HepG2 (cell line): ENCODE results near the gene LIN28A. TPM values are rescaled to one million over a fixed set of nuclear protein-coding genes. Genes with fewer than 3 reads are reported as not detected.

Experiments
- ATAC-seq: fragments of 200-7000 bp; cut with Tn5 transposase; 3 replicates; pipeline ENCODE4 v1.9.1; 2020; ENCODE audit warnings: mild to moderate bottlenecking, moderate library complexity
- BruUV-seq: library from RNA; stranded (reverse); fragments of 400-500 nt; replicated peaks from 2 replicates; lab custom pipeline; 2021; lab: Mats Ljungman, UMichigan
- CTCF ChIA-PET: fragments of 300-600 bp; formaldehyde crosslinking; extraction: SDS; loops from one replicate; lab custom pipeline; 2021; ENCODE audit warnings: low total read pairs, inconsistent platforms, low intra/inter-chr PET ratio; lab: Yijun Ruan, JAX
- POLR2A ChIA-PET: fragments of 350-600 bp; sonication (Branson Sonifier 250); formaldehyde crosslinking; loops from one replicate; lab custom pipeline; 2020; ENCODE audit warnings: antibody characterized with exemption, inconsistent platforms; lab: Yijun Ruan, JAX
- DNase-seq: peaks from one replicate; pipeline ENCODE4 v3.0.0-alpha.2; 2015; ENCODE audit warnings: low spot score
- FAIRE-seq: peaks from 3 replicates; lab custom pipeline; 2011; peaks lifted over from hg19 to GRCh38; lab: Jason Lieb, UNC
- H2AFZ ChIP-seq: one replicate; pipeline ENCODE4 v1.6.1; 2011; ENCODE audit warnings: low read length, inconsistent platforms
- H3K27ac ChIP-seq: fragments of 300-600 bp; 3 replicates; pipeline ENCODE4 v1.8.0; 2011; ENCODE audit warnings: mixed run types, mild to moderate bottlenecking, mixed read lengths, low read length, inconsistent platforms; ENCODE audit not compliant: insufficient read depth; ENCODE audit errors: extremely low read length
- H3K27me3 ChIP-seq, 2 experiments: fragments of 200-600 bp in 1 of 2; 2 replicates in 1 of 2; 3 replicates in 1 of 2; pipeline versions ENCODE4 v1.6.0 to v1.8.0; 2011; ENCODE audit warnings: low read length in 2 of 2, mild to moderate bottlenecking in 2 of 2, moderate library complexity in 2 of 2, inconsistent platforms in 1 of 2; ENCODE audit not compliant: insufficient read depth in 2 of 2, control insufficient read depth in 1 of 2
- H3K36me3 ChIP-seq, 2 experiments: fragments of 200-600 bp in 1 of 2; replicated peaks in 1 of 2; 2 replicates in 1 of 2; 3 replicates in 1 of 2; pipeline versions ENCODE4 v1.5.1 to v1.8.0; 2011; ENCODE audit warnings: low read length in 2 of 2, inconsistent platforms in 1 of 2; ENCODE audit not compliant: insufficient read depth in 2 of 2, control insufficient read depth in 1 of 2
- H3K4me1 ChIP-seq: 2 replicates; pipeline ENCODE4 v1.5.1; 2012; ENCODE audit warnings: low read length, inconsistent platforms; ENCODE audit not compliant: insufficient read depth
- H3K4me2 ChIP-seq: 2 replicates; pipeline ENCODE4 v1.6.0; 2011; ENCODE audit warnings: low read depth, low read length, inconsistent platforms
- H3K4me3 ChIP-seq, 3 experiments: fragments of 200-600 bp in 1 of 3; sonication (generic), shearing (Covaris generic) in 1 of 3; replicated peaks in 1 of 3; 2 replicates each; pipeline ENCODE4 v1.5.1; 2011 to 2016; ENCODE audit warnings: low read length in 3 of 3, inconsistent platforms in 2 of 3, low read depth in 2 of 3, mild to moderate bottlenecking in 2 of 3, control low read depth in 1 of 3, mixed read lengths in 1 of 3; ENCODE audit not compliant: insufficient read depth in 1 of 3
- H3K79me2 ChIP-seq: one replicate; pipeline ENCODE4 v1.6.1; 2011; ENCODE audit warnings: low read length, inconsistent platforms; ENCODE audit not compliant: insufficient read depth
- H3K9ac ChIP-seq: 2 replicates; pipeline ENCODE4 v1.6.0; 2011; ENCODE audit warnings: mild to moderate bottlenecking, low read depth, low read length, inconsistent platforms; ENCODE audit not compliant: insufficient read depth
- H3K9me3 ChIP-seq: 2 replicates; pipeline ENCODE4 v1.5.1; 2012; ENCODE audit warnings: mild to moderate bottlenecking, low read length
- H4K20me1 ChIP-seq: 2 replicates; pipeline ENCODE4 v1.6.0; 2011; ENCODE audit warnings: inconsistent platforms, mild to moderate bottlenecking, low read length, moderate library complexity; ENCODE audit not compliant: insufficient read depth
- ATM ChIP-seq: fragments of 450-650 bp; IDR thresholded peaks from 2 replicates; pipeline ENCODE4 v1.7.1; 2017; ENCODE audit warnings: mild to moderate bottlenecking, borderline replicate concordance
- EHMT2 ChIP-seq: fragments of 200-600 bp; sonication (generic); IDR thresholded peaks from 2 replicates; pipeline ENCODE4 v1.7.0; 2017; ENCODE audit warnings: antibody characterized with exemption, low read depth, low read length, borderline replicate concordance
- LBX2 ChIP-seq: sonication (generic); formaldehyde crosslinking; IDR thresholded peaks from 2 replicates; pipeline ENCODE4 v1.5.0; 2020; ENCODE audit warnings: missing genetic modification reagents, mild to moderate bottlenecking, borderline replicate concordance
- MIXL1 ChIP-seq: IDR thresholded peaks from 2 replicates; pipeline ENCODE4 v1.6.1; 2016
- POLR2AphosphoS5 ChIP-seq: IDR thresholded peaks from 2 replicates; pipeline ENCODE4 v1.6.1; 2012; ENCODE audit warnings: low read depth, low read length
- RBM22 ChIP-seq: fragments of 200-400 bp; formaldehyde crosslinking; optimal IDR thresholded peaks from 2 replicates; pipeline ENCODE3; 2017; ENCODE audit warnings: mild to moderate bottlenecking, low read length, moderate library complexity
- REXO4 ChIP-seq: sonication (generic); formaldehyde crosslinking; IDR thresholded peaks from 2 replicates; pipeline ENCODE4 v1.8.0; 2022; ENCODE audit warnings: missing genetic modification reagents, mild to moderate bottlenecking, borderline replicate concordance
- SALL2 ChIP-seq: sonication (generic); formaldehyde crosslinking; IDR thresholded peaks from 2 replicates; pipeline ENCODE4 v1.8.1; 2023; ENCODE audit warnings: mild to moderate bottlenecking, missing genetic modification reagents, inconsistent platforms
- TCF7 ChIP-seq: sonication (generic); IDR thresholded peaks from 2 replicates; pipeline ENCODE4 v1.6.1; 2016; ENCODE audit warnings: antibody characterized with exemption, low read depth
- TRIM24 ChIP-seq: sonication (generic); formaldehyde crosslinking; IDR thresholded peaks from 2 replicates; pipeline ENCODE4 v1.8.0; 2022; ENCODE audit warnings: mild to moderate bottlenecking, missing genetic modification reagents
- U2AF2 ChIP-seq: fragments of 200-400 bp; formaldehyde crosslinking; IDR thresholded peaks from 2 replicates; pipeline ENCODE4 v1.6.1; 2017; ENCODE audit warnings: low read depth, mild to moderate bottlenecking, low read length
- ZKSCAN8 ChIP-seq: IDR thresholded peaks from 2 replicates; pipeline ENCODE4 v1.6.1; 2016; ENCODE audit warnings: borderline replicate concordance, missing genetic modification reagents, missing compliant biosample characterization
- ZNF512B ChIP-seq: sonication (generic); formaldehyde crosslinking; IDR thresholded peaks from 2 replicates; pipeline ENCODE4 v1.5.1; 2020; ENCODE audit warnings: missing genetic modification reagents, mild to moderate bottlenecking, borderline replicate concordance
- ZNF709 ChIP-seq: sonication (generic); formaldehyde crosslinking; IDR thresholded peaks from 2 replicates; pipeline ENCODE4 v1.5.0; 2020; ENCODE audit warnings: mild to moderate bottlenecking, missing genetic modification reagents
- WGBS: methylation state at CpG from one replicate; pipeline ENCODE4 v1.1.6; 2017; ENCODE audit warnings: low lambda C conversion rate; 5-methylcytosine and 5-hydroxymethylcytosine counted together
- in situ Hi-C: cut with HindIII; loops from 2 replicates; pipeline ENCODE4 v1.10.0; 2017; ENCODE audit warnings: low pct_unique_long_range_greater_than_20kb; ENCODE audit not compliant: extremely low pct_ligation_motif_present
- intact Hi-C: fragments of 100-400 bp; cut with micrococcal nuclease; formaldehyde crosslinking; loops from one replicate; pipeline ENCODE4 v1.10.0; 2022; ENCODE audit not compliant: unreplicated experiment
- polyA plus RNA-seq, 8 experiments: library from polyadenylated mRNA; depleted of rRNA in 3 of 8; stranded (reverse) in 7 of 8; unstranded in 1 of 8; fragments of >200 nt; fragmentation: Illumina TruSeq in 4 of 8; extraction: Trizol in 4 of 8; gene quantifications; 2 replicates each; pipeline versions ENCODE4 v1.2.1 to v1.2.3, GENCODE V29; 2011 to 2016; ENCODE audit warnings: low read depth in 4 of 8, missing spikeins in 1 of 8, mixed read lengths in 1 of 8; ENCODE audit not compliant: insufficient read depth in 1 of 8
- total RNA-seq, 5 experiments: library from RNA; depleted of rRNA; stranded (reverse); fragments of >200 nt; fragmentation: Illumina TruSeq; extraction: Trizol; gene quantifications; 2 replicates each; pipeline ENCODE4 v1.2.3, GENCODE V29; 2016; ENCODE audit warnings: low read depth in 1 of 5
- TF ChIP-seq, protein P1 (sequence below): sonication (generic); formaldehyde crosslinking; conservative IDR thresholded peaks from 2 replicates; pipeline ENCODE4 v1.4.0; 2020; ENCODE audit warnings: missing genetic modification reagents
- TF ChIP-seq, protein P2 (sequence below): sonication (generic); formaldehyde crosslinking; conservative IDR thresholded peaks from 2 replicates; pipeline ENCODE4 v1.8.0; 2022; ENCODE audit warnings: mild to moderate bottlenecking, moderate library complexity, missing genetic modification reagents
- TF ChIP-seq, protein P3 (sequence below): sonication (generic); formaldehyde crosslinking; conservative IDR thresholded peaks from 2 replicates; pipeline ENCODE4 v1.5.0; 2020; ENCODE audit warnings: missing genetic modification reagents

LIN28A gene
- total and polyA plus RNA-seq, 2 of the 13 experiments (the other 11 are each of a cell fraction or from before 2014, with no cell fraction given) = not detected

GRCh38 chr1:26438041-26438440 lies 27.4 kb downstream of the LIN28A start:
- no peak for ATAC-seq
- intact Hi-C loops (no loop called here), in situ Hi-C loops (no loop called here)
- Histone ChIP-seq H3K36me3 (peaks cover 14 to 54% of the 10 kb centered on the region in 2 experiments; a peak in 4 of 5 replicates), H3K79me2 (peaks cover 3% of the 10 kb centered on the region), H3K27me3 (no peaks in the 10 kb centered on the region), H3K4me3 (no peak overlapping the region), H3K9me3 (no peaks in the 10 kb centered on the region), H3K9ac (no peak overlapping the region), H3K27ac (no peak overlapping the region), H3K4me1 (peaks cover 13% of the 10 kb centered on the region), H2AFZ (no peak overlapping the region), H3K4me2 (no peak overlapping the region), H4K20me1 (no peaks in the 10 kb centered on the region)
- whole genome bisulfite sequencing = 100% methylated on average over 6 of the region's 6 CpGs
- no TSS peak for BruUV-seq
- ChIA-PET POLR2A (no interaction called here), CTCF (no interaction called here)
- TF ChIP-seq, protein P1, sequence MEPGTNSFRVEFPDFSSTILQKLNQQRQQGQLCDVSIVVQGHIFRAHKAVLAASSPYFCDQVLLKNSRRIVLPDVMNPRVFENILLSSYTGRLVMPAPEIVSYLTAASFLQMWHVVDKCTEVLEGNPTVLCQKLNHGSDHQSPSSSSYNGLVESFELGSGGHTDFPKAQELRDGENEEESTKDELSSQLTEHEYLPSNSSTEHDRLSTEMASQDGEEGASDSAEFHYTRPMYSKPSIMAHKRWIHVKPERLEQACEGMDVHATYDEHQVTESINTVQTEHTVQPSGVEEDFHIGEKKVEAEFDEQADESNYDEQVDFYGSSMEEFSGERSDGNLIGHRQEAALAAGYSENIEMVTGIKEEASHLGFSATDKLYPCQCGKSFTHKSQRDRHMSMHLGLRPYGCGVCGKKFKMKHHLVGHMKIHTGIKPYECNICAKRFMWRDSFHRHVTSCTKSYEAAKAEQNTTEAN (CRISPR knock-in tag) = no peak
- TF ChIP-seq REXO4 (CRISPR knock-in tag) (no peak), ZNF709 (CRISPR knock-in tag) (no peak), LBX2 (CRISPR knock-in tag) (no peak), ZNF512B (CRISPR knock-in tag) (no peak), TRIM24 (no peak), SALL2 (CRISPR knock-in tag) (no peak), ATM (no peak), EHMT2 (no peak), POLR2AphosphoS5 (no peak), TCF7 (no peak), U2AF2 (no peak), RBM22 (no peak), MIXL1 (CRISPR knock-in tag) (no peak), ZKSCAN8 (CRISPR knock-in tag) (no peak)
- TF ChIP-seq, protein P2, sequence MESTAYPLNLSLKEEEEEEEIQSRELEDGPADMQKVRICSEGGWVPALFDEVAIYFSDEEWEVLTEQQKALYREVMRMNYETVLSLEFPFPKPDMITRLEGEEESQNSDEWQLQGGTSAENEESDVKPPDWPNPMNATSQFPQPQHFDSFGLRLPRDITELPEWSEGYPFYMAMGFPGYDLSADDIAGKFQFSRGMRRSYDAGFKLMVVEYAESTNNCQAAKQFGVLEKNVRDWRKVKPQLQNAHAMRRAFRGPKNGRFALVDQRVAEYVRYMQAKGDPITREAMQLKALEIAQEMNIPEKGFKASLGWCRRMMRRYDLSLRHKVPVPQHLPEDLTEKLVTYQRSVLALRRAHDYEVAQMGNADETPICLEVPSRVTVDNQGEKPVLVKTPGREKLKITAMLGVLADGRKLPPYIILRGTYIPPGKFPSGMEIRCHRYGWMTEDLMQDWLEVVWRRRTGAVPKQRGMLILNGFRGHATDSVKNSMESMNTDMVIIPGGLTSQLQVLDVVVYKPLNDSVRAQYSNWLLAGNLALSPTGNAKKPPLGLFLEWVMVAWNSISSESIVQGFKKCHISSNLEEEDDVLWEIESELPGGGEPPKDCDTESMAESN = no peak
- TF ChIP-seq, protein P3, sequence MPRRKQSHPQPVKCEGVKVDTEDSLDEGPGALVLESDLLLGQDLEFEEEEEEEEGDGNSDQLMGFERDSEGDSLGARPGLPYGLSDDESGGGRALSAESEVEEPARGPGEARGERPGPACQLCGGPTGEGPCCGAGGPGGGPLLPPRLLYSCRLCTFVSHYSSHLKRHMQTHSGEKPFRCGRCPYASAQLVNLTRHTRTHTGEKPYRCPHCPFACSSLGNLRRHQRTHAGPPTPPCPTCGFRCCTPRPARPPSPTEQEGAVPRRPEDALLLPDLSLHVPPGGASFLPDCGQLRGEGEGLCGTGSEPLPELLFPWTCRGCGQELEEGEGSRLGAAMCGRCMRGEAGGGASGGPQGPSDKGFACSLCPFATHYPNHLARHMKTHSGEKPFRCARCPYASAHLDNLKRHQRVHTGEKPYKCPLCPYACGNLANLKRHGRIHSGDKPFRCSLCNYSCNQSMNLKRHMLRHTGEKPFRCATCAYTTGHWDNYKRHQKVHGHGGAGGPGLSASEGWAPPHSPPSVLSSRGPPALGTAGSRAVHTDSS (CRISPR knock-in tag) = no peak
- DNase-seq = no peak
- no peak for FAIRE-seq
